A549 treated with AZD9567 at 1 μM for 4 hours (cell line): ENCODE results near the gene NDUFAB1. TPM values are rescaled to one million over a fixed set of nuclear protein-coding genes. Genes with fewer than 3 reads are reported as not detected.

Experiments
- total RNA-seq: library from RNA; stranded (reverse); fragments of 200-300 nt; extraction: Qiagen RNA extraction; gene quantifications from 5 replicates; pipeline ENCODE4 v1.2.3, GENCODE V29; 2022; ENCODE audit not compliant: insufficient read depth

Gene NDUFAB1
- 157 to 196 TPM (median 190 TPM) in 5 replicates for total RNA-seq

GRCh38 chr16:23595951-23596720 is at the start of gene NDUFAB1:
TSS of gene NDUFAB1 (minus strand) at chr16:23596316. CDS start at chr16:23596290, 26 bp downstream.

DNA sequence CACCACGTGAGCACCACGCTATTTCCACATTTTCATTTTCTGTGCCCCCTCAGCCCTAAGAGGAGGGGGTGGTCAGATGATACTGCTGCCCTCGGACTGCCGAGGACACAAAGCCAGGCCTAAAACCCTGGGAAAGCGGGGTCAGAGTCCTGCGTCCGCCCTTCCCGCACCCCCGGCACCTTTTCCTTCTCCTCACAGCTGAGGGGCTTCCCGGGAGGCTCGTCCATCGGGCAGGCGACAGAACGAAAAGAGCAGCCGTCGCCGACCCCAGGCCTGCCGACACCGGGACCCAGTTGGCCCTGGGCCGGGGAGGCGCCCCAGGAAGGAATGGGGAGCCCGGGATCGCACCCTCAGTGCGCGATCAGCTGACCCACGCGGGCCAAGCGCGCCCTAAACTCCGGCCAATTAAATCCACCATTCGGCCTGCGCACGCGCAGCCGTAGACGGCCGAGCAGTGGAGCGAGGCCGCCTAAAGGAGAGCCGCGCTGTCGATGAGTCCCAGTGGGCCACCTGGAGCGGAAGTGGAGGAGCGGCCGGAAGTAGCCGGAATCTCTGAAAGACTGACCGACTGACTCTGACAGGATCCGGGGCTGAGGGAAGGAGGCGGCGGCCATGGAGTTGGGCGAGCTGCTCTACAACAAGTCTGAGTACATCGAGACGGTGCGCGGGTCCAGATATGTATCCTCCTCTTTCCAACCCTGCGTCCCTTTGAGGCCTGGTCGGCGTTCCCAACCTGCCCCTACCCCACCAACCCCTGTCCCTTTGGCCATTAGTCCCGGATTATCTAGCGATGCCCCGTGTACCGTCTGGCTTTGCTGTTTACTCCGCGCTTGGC is 45.0 kb upstream of the NDUFAB1 start, which contains the start of the genes DCTN5 and PALB2:
TSS of gene DCTN5 (plus strand) at position 536 of the 835 bp plus-strand sequence. CDS start at position 613, 77 bp downstream.
TSS of gene PALB2 (minus strand) at position 380 of the 835 bp plus-strand sequence. CDS start at position 227, 153 bp downstream.

GRCh38 chr16:23556881-23557778 is 39.0 kb downstream of the NDUFAB1 start, which contains the start of the genes EARS2 and UBFD1:
TSS of gene EARS2 (minus strand) at chr16:23557350. CDS start at chr16:23557343, 7 bp downstream.
TSS of gene UBFD1 (plus strand) at chr16:23557727. CDS start at chr16:23557743, 16 bp downstream.

Other genes starting within 250 kb of the NDUFAB1 start
- 10.2 to 16.0 TPM (median 15.5 TPM) in 5 replicates for gene COG7, start 143.1 kb downstream of the NDUFAB1 start, total RNA-seq
- 28.5 to 33.8 TPM (median 30.3 TPM) in 5 replicates for gene GGA2, start 85.8 kb downstream of the NDUFAB1 start, total RNA-seq
- 15.3 to 30.0 TPM (median 28.6 TPM) in 5 replicates for gene EARS2, start 39.0 kb downstream of the NDUFAB1 start, total RNA-seq
- gene UBFD1, start 38.6 kb downstream of the NDUFAB1 start, total RNA-seq: 43.8 to 54.0 TPM (median 47.9 TPM) in 5 replicates
- gene PALB2, start 45.0 kb upstream of the NDUFAB1 start, total RNA-seq: 10.7 to 13.4 TPM (median 11.5 TPM) in 5 replicates
- 54.5 to 72.2 TPM (median 71.8 TPM) in 5 replicates for gene DCTN5, start 45.1 kb upstream of the NDUFAB1 start, total RNA-seq
- gene PLK1, start 82.6 kb upstream of the NDUFAB1 start, total RNA-seq: 143 to 160 TPM (median 152 TPM) in 5 replicates
- gene ERN2, start 116.9 kb upstream of the NDUFAB1 start, total RNA-seq: not detected in 5 replicates
- 0.05 TPM in 1 of 5 replicates, not detected in the others for gene CHP2, start 158.7 kb upstream of the NDUFAB1 start, total RNA-seq
- gene PRKCB, start 239.7 kb upstream of the NDUFAB1 start, total RNA-seq: 0.08 to 0.25 TPM (median 0.21 TPM) in 4 of 5 replicates, not detected in the other